Activated T-helper 1 cell treated with Interleukin-2 at 50 U/mL for 16 hours (primary cell): ENCODE results near the gene HDAC3.

Experiments
- DNase-seq: peaks from one replicate; pipeline ENCODE4 v3.0.0-alpha.2; 2020; ENCODE audit warnings: low read depth

Gene HDAC3

GRCh38 chr5:141636413-141637122 lies at the start of gene HDAC3, which contains the start of gene RELL2:
Gene HDAC3 (minus strand): TSS chr5:141636849. CDS start chr5:141636790, 59 bp downstream.
Gene RELL2 (plus strand): TSS chr5:141636997. CDS start chr5:141638226, 1,229 bp downstream.
- DNase-seq: peak; percentile 91

- no peak for DNase-seq
Observed at GRCh38 chr5:141685591-141685990, 48.9 kb upstream of the HDAC3 start.

- DNase-seq: no peak
Observed at GRCh38 chr5:141683596-141684141, 47.0 kb upstream of the HDAC3 start.

- no peak for DNase-seq
Observed at GRCh38 chr5:141681695-141682641, 45.3 kb upstream of the HDAC3 start, which contains the start of gene ARAP3. Gene ARAP3 (minus strand): TSS chr5:141682230. CDS start chr5:141680486, 1,744 bp downstream.

GRCh38 chr5:141681295-141681694 lies 44.6 kb upstream of the HDAC3 start:
- DNase-seq: no peak

- DNase-seq: no peak
Observed at GRCh38 chr5:141680751-141681201, 44.1 kb upstream of the HDAC3 start.

- DNase-seq: no peak
Observed at GRCh38 chr5:141680178-141680577, 43.5 kb upstream of the HDAC3 start.

- no peak for DNase-seq
Observed at GRCh38 chr5:141677415-141677814, 40.8 kb upstream of the HDAC3 start.

GRCh38 chr5:141675672-141676071 lies 39.0 kb upstream of the HDAC3 start:
- DNase-seq: no peak

GRCh38 chr5:141674747-141675146 lies 38.1 kb upstream of the HDAC3 start:
- no peak for DNase-seq

- DNase-seq: no peak
Observed at GRCh38 chr5:141672841-141673813, 36.5 kb upstream of the HDAC3 start.

GRCh38 chr5:141672071-141672840 lies 35.6 kb upstream of the HDAC3 start:
- DNase-seq: no peak

GRCh38 chr5:141669520-141669919 lies 32.9 kb upstream of the HDAC3 start:
- DNase-seq: no peak

- no peak for DNase-seq
Observed at GRCh38 chr5:141668601-141669265, 32.1 kb upstream of the HDAC3 start.

GRCh38 chr5:141665995-141666940 lies 29.6 kb upstream of the HDAC3 start:
- DNase-seq: no peak

- DNase-seq: peak; percentile 60
Observed at GRCh38 chr5:141664733-141665461, 28.2 kb upstream of the HDAC3 start.

- no peak for DNase-seq
Observed at GRCh38 chr5:141663506-141663905, 26.9 kb upstream of the HDAC3 start.

GRCh38 chr5:141662028-141662427 lies 25.4 kb upstream of the HDAC3 start:
- no peak for DNase-seq
